GM11168 (cell line): ENCODE results near the gene GSTA3.
"Not testable (repeated sequence)": the region's sequence is repeated elsewhere in the genome, so short reads cannot be mapped to it uniquely, and the experiment has no call there.

Source experiments
- in situ Hi-C: fragments of 300-500 bp; cut with MboI; formaldehyde crosslinking; loops from one replicate; pipeline ENCODE4 v1.12.0; 2022; ENCODE audit warnings: low sequenced_read_pairs; ENCODE audit not compliant: unreplicated experiment

Gene GSTA3

GRCh38 chr6:52870335-52871091, 39.0 kb downstream of the GSTA3 start:
- in situ Hi-C loops: not testable (repeated sequence)

- in situ Hi-C loops: not testable (repeated sequence)
These were observed 40.6 kb downstream of the GSTA3 start for GRCh38 chr6:52868899-52869298.

- in situ Hi-C loops: no loop called here
These were observed 41.3 kb downstream of the GSTA3 start for GRCh38 chr6:52868240-52868639.

GRCh38 chr6:52861151-52861550, 48.3 kb downstream of the GSTA3 start:
- in situ Hi-C loops: not testable (repeated sequence)

- in situ Hi-C loops: no loop called here
These were observed 51.1 kb downstream of the GSTA3 start for GRCh38 chr6:52858416-52858815.

- in situ Hi-C loops: not testable (repeated sequence)
These were observed 53.4 kb downstream of the GSTA3 start for GRCh38 chr6:52856137-52856536.

- in situ Hi-C loops: no loop called here
These were observed 60.4 kb downstream of the GSTA3 start for GRCh38 chr6:52849137-52849536.
